ENCODE measurements around the gene TRAPPC2B. TPM values are rescaled to one million over a fixed set of nuclear protein-coding genes. Genes with fewer than 3 reads are reported as not detected.

The TRAPPC2B gene
- 10.9 and 13.4 TPM in 2 replicates for total RNA-seq
- long read RNA-seq, transcript TRAPPC2B-201 (2 exons, 732 nt), result major isoform, 16 of 16 reads
- long read RNA-seq, partial matches to known transcripts, result 0 of 16 reads
- long read RNA-seq, other reads (novel, unspliced or antisense), result 0 of 16 reads

- H3K27me3 Mint-ChIP-seq (ENCODE audit: unreplicated experiment), result no peaks in the 10 kb centered on the region
- no peak for TF ChIP-seq CTCF (IDR thresholded peaks at IDR 0.05)
- DNase-seq (ENCODE audit: extremely low spot score, unreplicated experiment), result peak; percentile 99
- peaks cover 14% of the 10 kb centered on the region for H3K4me1 Mint-ChIP-seq (ENCODE audit: unreplicated experiment)
- peak within 1 kb of the TSS; percentile 91 for H3K4me3 Mint-ChIP-seq (ENCODE audit: unreplicated experiment)
- peaks cover 33% of the 10 kb centered on the region for H3K36me3 Mint-ChIP-seq (ENCODE audit: unreplicated experiment)
- peak within 1 kb of the TSS; percentile 98 for H3K27ac Mint-ChIP-seq (ENCODE audit: unreplicated experiment)
- H3K9me3 Mint-ChIP-seq (ENCODE audit: unreplicated experiment), result peaks cover 17% of the 10 kb centered on the region
Observed at GRCh38 chr19:57362997-57363687, at the start of gene TRAPPC2B, which contains the start of gene ZNF547. TRAPPC2B (plus strand) TSS chr19:57363551; CDS start chr19:57364834, 1,283 bp downstream. ZNF547 (plus strand) TSS chr19:57363551; CDS start chr19:57368556, 5,005 bp downstream.

DNA sequence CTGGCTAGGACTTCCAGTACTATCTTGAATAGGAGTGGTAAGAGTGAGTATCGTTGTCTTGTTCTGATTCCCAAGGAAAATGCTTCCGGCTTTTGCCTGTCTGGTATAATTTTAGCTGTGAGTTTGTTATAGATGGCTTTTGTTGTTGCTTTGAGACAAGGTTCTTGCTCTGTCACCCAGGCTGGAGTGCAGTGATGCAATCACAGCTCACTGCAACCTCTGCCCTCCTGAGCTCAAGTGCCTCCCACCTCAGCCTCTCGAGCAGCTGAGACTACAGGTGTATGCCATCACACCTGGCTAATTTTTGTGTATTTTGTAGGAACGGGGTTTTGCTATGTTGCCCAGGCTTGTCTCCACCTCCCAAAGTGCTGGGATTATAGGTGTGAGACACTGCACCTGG lies 49.2 kb upstream of the TRAPPC2B start:
- H3K27me3 Mint-ChIP-seq (ENCODE audit: unreplicated experiment), result peaks cover 61% of the 10 kb centered on the region
- H3K4me1 Mint-ChIP-seq (ENCODE audit: unreplicated experiment), result no peaks in the 10 kb centered on the region
- no peaks in the 10 kb centered on the region for H3K36me3 Mint-ChIP-seq (ENCODE audit: unreplicated experiment)
- TF ChIP-seq CTCF (IDR thresholded peaks at IDR 0.05), result no peak
- H3K9me3 Mint-ChIP-seq (ENCODE audit: unreplicated experiment), result peaks cover 3% of the 10 kb centered on the region
- no peak overlapping the region for H3K4me3 Mint-ChIP-seq (ENCODE audit: unreplicated experiment)
- no peak for DNase-seq (ENCODE audit: extremely low spot score, unreplicated experiment)
- no peak overlapping the region for H3K27ac Mint-ChIP-seq (ENCODE audit: unreplicated experiment)

DNA sequence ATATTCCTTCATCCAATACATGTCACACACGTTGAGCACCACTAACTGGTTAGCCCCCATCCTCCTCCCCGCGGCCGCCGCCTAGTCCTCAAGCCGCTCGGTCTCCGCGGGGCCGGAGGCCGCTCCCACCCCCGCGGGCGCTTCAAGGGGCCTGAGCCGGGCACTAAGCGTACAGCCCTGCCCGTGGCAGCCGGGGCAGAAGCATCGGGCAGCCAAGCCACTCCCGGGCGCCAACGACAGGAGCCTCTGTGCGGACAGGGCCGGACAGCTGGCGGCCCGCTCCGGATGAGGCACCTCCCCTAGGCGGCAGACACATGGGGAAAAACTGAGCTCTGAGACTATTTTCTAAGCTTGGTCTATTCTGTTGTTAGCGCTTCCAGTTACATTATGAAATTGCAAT lies 45.8 kb upstream of the TRAPPC2B start:
- H3K4me3 Mint-ChIP-seq (ENCODE audit: unreplicated experiment), result no peak overlapping the region
- no peaks in the 10 kb centered on the region for H3K36me3 Mint-ChIP-seq (ENCODE audit: unreplicated experiment)
- no peak for DNase-seq (ENCODE audit: extremely low spot score, unreplicated experiment)
- H3K27ac Mint-ChIP-seq (ENCODE audit: unreplicated experiment), result no peak overlapping the region
- no peak for TF ChIP-seq CTCF (IDR thresholded peaks at IDR 0.05)
- peaks cover 51% of the 10 kb centered on the region for H3K27me3 Mint-ChIP-seq (ENCODE audit: unreplicated experiment)
- peaks cover 22% of the 10 kb centered on the region for H3K4me1 Mint-ChIP-seq (ENCODE audit: unreplicated experiment)
- H3K9me3 Mint-ChIP-seq (ENCODE audit: unreplicated experiment), result no peaks in the 10 kb centered on the region

DNA sequence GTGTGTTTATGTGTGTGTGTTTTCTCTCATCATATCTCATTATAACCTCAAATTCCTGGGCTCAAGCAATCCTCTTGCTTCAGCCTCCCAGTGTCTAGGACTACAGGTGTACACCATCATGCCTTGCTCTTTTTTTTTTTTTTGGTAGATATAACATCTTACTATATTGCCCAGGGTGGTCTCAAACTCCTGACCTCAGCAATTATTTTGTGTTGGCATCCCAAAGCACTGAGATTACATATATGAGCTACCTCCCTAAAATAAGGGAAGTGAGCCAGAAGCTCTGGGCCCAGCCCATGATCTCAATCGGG lies 43.5 kb upstream of the TRAPPC2B start:
- H3K27me3 Mint-ChIP-seq (ENCODE audit: unreplicated experiment), result peaks cover 29% of the 10 kb centered on the region
- H3K4me3 Mint-ChIP-seq (ENCODE audit: unreplicated experiment), result peak overlapping the region; percentile 95
- peak overlapping the region; percentile 99 for H3K27ac Mint-ChIP-seq (ENCODE audit: unreplicated experiment)
- H3K36me3 Mint-ChIP-seq (ENCODE audit: unreplicated experiment), result peaks cover 8% of the 10 kb centered on the region
- no peak for TF ChIP-seq CTCF (IDR thresholded peaks at IDR 0.05)
- H3K4me1 Mint-ChIP-seq (ENCODE audit: unreplicated experiment), result peaks cover 27% of the 10 kb centered on the region
- no peaks in the 10 kb centered on the region for H3K9me3 Mint-ChIP-seq (ENCODE audit: unreplicated experiment)
- DNase-seq (ENCODE audit: extremely low spot score, unreplicated experiment), result no peak

DNA sequence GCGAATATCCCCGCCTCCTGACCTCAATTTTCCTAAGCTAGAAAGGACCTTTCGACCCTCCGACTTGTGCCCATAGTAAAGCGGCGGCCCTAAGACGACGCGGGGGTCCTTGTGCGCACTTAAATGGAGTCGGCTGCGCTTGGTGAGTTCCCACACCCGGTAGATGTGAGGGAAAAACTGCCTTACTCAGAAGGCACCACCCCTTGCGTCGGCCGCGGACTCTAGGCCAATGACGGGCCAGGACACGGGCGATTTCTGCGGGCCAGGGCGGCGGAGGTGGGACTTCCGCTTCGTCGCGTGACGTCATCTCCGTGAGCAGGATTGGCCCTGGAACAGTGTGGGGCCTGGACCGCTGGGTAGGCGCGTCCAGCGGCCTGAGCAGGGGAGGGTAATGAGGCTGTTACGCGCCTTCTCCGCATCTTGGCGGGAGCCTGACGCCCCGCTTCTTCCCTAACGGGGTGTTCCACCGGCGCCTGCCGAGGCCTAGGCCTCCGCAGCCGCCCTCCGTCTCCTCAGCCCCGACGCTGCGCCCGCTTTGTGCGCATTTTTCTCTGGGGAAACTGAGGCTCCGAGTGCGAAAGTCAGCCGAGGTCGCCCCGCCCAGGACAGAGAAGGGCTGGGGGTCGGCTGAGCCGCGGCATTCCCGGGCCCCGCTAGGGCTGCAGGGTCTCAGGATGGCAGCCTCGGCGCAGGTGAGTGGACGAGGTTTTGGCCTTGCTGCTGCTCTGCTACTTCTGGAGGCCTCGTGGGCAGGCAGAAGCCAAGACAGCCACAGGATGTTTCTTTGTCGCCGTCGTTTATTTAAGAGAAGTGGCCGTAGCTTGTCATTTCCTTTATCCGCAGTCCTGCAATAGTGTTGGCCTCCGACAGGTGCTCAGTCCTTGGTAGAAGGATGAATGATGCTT lies 42.9 kb upstream of the TRAPPC2B start, which contains the start of gene ZNF543:
Gene ZNF543 (plus strand): TSS at position 293 of the 905 bp plus-strand sequence. CDS start 382 bp downstream, at position 675.
- H3K27ac Mint-ChIP-seq (ENCODE audit: unreplicated experiment), result peak within 1 kb of the TSS; percentile 99
- peaks cover 23% of the 10 kb centered on the region for H3K27me3 Mint-ChIP-seq (ENCODE audit: unreplicated experiment)
- no peak for TF ChIP-seq CTCF (IDR thresholded peaks at IDR 0.05)
- peak within 1 kb of the TSS; percentile 95 for H3K4me3 Mint-ChIP-seq (ENCODE audit: unreplicated experiment)
- DNase-seq (ENCODE audit: extremely low spot score, unreplicated experiment), result peak; percentile 97
- H3K4me1 Mint-ChIP-seq (ENCODE audit: unreplicated experiment), result peaks cover 27% of the 10 kb centered on the region
- peaks cover 13% of the 10 kb centered on the region for H3K36me3 Mint-ChIP-seq (ENCODE audit: unreplicated experiment)
- no peaks in the 10 kb centered on the region for H3K9me3 Mint-ChIP-seq (ENCODE audit: unreplicated experiment)

Measured in osteocyte (in vitro differentiated cells).